Midbrain (tissue), 1 donor: Measurements from ENCODE around the gene CD247.

Source experiments
- DNase-seq: peaks from one replicate; lab custom pipeline; 2025; lab: John Stamatoyannopoulos, UW

Gene CD247

DNA sequence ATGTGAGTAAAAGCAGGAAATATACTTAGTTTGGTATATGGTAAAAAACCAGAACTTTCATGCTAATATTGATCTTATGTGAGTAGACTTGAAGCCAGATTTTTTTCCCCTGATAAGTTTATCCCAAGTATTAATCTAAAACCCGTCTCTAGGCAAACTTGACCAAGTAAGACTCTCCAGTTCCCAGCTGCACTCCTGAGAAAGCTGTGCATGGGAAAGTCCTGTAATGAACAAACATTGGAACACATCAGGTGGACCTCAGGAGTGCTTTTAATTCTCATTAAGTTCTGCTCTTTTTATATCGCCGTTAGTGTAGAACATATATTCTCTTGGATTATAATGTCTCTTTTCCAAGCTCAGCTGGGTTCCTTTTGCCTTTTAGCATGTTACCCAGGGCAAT lies 105.0 kb downstream of the CD247 start:
- DNase-seq, result no peak

DNA sequence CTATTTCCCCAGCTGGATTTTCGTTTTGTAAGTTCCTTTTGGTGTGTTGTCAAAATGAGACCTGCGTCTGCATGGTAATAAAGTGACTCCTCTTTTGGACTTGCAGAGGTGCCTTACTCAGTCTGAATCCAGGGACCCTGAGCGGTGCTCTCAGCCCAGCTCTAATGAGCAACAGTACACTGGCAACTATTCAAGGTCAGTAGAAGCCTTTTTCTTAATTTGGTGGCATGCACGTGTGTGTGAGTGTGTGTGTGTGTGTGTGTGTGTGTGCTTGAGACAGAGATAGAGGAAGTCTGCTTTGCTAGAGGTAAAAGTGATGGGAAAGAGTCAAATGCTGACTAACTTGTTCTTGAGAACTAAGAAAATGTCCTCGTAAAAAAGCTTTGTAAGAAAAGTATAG lies 105.4 kb downstream of the CD247 start:
- DNase-seq, result no peak

DNA sequence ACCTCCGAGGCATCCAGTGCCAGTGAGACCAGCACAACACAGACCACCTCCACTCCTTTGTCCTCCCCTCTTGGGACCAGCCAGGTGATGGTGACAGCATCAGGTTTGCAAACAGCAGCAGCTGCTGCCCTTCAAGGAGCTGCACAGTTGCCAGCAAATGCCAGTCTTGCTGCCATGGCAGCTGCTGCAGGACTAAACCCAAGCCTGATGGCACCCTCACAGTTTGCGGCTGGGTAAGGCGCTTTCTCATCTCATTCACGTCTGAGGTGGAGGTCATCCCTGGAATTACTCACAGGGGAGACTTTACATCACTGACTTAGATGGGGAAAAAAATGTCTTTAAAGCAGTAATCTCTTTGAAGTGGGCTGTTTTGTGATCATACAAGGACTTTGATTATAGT lies 106.3 kb downstream of the CD247 start:
- DNase-seq, result no peak

DNA sequence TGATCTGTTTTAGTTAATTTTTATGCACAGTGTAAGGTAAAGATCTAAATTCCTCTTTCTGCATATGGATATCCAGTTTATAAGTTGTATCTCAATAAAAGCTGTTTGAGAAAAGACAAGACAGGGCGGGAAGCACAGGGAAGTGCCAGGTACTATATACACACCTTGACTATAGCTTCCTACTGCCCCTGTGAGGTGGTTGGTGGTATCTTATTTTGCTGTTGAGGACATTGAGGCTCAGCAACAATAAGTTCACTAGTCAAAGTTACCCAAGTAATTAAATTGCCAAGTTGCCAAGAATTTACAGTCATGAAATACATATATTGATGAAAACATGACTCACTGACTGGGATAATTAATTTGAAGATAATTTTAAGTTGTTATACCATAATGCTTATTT lies 109.1 kb downstream of the CD247 start:
- DNase-seq, result no peak

DNA sequence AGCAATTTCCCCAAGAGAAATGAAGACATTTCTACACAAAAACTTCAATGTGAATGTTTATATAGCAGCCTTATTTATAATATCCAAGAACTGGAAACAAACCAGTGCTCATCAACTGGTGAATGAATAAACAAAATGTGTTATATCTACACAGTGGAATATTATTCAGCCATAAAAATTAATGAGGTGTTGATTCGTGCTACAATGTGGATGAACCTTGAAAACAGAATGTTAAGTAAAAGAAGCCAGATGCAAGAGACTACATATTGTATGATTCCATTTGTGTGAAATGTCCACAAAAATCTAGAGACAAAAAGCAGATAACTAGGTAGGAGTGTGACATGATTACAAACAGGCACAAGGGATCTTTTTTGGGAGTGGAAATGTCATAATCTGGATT lies 110.0 kb downstream of the CD247 start:
- DNase-seq, result no peak

DNA sequence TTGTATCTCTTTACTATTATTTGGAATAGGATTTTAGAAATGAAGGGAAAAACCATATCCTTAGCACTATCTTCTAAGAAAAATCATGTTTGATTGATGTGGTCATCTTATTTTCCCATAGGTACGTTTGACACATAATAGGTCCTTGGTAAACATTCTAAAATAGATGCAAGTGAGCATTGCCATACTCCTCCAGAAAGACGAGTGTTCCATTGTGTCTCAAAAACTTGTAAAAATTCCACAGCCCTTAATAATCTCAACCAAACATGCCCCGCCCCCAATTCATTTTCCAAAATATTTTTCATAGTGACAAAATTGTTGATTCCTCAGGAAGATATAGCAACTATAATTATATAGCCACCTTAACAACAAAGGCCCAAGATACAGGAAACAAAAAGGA lies 113.4 kb downstream of the CD247 start:
- no peak for DNase-seq

DNA sequence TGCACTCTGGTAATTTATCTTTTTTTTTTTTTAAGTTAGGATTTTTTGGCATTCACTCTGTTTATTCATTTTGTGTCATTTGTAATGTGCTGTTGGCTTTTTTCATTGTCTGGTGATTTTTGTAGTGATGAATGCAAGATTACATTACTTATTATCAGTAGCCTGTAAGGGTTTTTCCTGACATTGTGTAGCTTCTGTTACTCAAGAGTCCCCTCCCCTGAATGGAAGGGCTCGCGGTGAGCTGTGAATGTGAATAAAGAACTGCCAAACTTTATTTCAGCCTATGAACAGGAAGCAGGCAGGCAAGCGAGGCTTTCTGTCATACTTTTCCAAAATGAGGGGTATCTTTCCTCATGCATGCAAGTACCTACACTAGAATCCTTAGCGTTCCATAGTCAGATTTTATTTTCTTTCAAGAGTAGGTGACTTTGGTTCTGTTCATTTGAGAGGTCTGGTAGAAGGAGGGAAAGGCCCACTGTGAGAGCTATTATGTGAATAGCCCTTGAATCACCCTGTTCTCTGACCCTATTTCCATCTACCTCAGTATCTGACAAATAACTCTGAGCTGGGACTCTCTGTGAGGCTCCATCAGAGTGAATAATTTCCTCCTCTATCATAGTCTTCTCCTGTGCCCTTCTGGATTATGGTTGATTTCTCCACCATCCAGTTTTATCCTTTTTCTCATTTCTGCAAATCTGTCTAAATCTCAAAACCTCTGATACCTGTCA lies 114.0 kb downstream of the CD247 start:
- no peak for DNase-seq

DNA sequence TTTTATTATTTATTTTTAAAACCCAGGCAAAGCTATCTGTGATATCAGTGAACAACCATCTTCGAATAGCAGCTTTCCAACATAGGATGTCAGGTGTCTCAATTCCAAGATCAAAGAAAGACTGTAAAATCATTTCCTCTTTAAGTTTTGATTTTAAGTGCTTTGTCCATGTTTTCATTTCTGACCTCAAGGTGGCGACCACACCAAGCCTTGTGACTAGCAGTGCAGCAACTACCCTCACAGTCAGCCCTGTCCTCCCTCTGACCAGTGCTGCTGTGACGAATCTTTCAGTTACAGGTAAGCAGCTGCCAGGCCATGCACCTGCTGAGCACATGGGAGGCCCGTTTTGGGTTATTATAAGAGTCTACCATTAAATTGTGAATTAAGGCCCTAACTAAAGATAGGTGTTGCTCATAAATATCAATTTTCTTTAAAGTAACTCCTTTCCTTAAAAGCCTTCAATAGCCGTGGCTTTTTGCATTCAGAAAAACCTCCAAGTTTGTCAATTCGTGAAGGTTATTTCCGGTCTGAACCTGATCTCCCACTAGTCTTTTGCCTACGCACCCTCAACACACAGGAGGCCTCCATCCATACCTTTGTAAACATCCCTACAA lies 117.0 kb downstream of the CD247 start:
- DNase-seq, result peak; percentile 18

DNA sequence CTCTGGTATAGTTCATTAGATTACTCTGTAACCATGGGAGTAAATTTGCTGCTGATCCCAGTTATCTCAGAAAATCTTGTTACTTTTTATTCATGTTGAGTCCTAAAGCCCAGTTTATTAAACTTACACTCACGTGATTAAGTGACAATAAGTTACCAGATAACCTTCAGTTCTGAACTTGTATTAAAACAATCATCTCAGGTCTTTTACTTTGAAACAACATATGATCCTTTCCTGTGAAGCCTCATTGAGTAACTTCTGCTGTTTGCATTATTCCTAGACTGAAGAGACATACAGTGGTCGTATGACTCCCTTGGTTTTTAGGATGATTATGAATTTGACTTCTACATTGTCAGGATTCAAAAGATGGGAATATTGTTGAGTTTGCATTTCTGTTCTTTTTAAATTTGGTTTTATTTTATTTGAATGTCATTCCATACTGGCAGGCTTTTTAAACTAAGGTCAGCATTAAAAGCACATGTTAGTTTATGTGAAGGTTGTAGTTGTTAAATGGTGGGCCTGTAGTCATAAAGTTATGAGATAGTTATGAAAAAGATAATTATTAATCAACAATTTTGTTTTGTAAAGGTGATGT lies 117.9 kb downstream of the CD247 start:
- DNase-seq, result no peak

DNA sequence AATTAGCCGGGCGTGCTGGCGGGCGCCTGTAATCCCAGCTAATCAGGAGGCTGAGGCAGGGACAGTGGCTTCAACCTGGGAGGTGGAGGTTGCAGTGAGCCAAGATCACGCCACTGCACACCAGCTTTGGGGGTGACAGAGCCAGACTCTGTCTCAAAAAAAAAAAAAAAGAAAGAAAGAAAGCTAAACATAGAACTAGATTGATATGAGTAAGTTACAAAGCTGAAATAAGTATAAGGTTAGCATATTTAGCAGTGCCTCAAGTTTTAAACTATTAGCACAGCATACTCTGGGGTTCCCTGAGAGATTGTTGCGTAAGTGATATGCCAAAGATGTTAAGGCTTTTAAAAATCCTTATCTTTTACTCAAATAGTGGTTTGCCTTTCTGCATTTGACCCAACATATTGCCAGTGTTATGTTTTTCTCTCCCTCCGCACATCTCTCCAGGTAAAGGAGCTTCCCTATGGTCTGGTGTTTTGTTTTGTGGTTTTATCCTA lies 126.1 kb downstream of the CD247 start:
- no peak for DNase-seq

DNA sequence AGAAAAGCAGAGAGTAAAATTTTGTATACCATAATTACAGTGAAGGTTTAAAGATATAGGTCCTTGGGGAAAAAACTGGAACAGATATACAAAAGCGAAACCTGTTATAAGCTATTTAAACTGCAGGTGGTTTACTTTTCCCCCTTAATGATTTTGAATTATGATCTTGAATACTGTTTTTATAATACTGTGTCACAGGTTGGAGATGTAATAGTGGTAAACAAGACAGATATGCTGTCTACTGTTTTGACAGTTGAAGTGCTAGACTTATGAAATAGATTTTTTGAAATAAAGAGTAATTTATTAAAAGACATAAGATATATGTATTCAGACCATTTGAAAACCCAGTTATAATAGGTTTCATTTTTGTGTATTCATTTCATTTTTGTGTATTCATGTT lies 129.4 kb downstream of the CD247 start:
- DNase-seq, result no peak

DNA sequence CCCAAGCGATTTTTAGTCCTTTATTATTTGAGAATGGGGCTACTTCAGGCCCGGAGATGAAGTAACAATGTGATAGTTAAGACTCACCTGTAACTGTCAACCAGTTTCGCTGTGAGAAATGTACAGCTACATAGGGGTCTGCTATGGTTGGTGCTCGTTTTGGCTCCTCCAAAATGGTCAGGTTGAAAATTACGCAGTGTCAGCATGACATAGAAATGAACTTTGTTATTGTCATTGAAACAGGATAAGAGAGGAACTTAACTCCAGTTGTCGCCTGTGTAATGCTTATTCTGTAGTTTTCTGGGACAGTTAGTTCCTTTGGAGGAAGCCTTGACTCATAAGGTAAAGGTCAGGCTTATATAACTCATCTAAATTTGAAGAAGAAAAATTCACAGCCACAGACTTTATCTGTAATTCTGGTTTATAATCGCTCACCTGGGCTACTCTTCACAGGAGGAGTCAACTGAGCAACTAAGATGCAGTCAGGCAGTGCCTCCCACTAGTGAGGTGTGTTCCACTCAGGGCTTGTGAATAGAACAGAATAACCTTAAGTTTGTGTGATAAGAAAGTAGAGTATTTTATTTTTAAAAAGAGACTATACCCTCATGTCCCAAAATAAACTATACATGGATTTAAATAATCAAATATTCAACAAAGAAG lies 130.9 kb downstream of the CD247 start:
- DNase-seq, result no peak
